Progenitor cell of endocrine pancreas (in vitro differentiated cells): Measurements from ENCODE around the gene THTPA. TPM values are rescaled to one million over a fixed set of nuclear protein-coding genes. Genes with fewer than 3 reads are reported as not detected.

Experiments
- DNase-seq: peaks from one replicate; pipeline ENCODE4 v3.0.0; 2021; ENCODE audit warnings: low spot score; ENCODE audit not compliant: unreplicated experiment
- H3K27ac Mint-ChIP-seq: 2 replicates; pipeline ENCODE4 v1.8.0; 2021; ENCODE audit warnings: mild to moderate bottlenecking, moderate library complexity, mixed read lengths
- H3K27me3 Mint-ChIP-seq: 2 replicates; pipeline ENCODE4 v1.8.0; 2021; ENCODE audit warnings: mixed read lengths
- H3K36me3 Mint-ChIP-seq: 2 replicates; pipeline ENCODE4 v1.8.0; 2022; ENCODE audit warnings: mixed read lengths; ENCODE audit not compliant: insufficient read depth
- H3K4me1 Mint-ChIP-seq: 2 replicates; pipeline ENCODE4 v1.8.0; 2021; ENCODE audit warnings: low read depth, mixed read lengths
- H3K4me3 Mint-ChIP-seq: 2 replicates; pipeline ENCODE4 v1.8.0; 2021; ENCODE audit warnings: low read depth, mild to moderate bottlenecking, moderate library complexity, mixed read lengths
- H3K9me3 Mint-ChIP-seq: 2 replicates; pipeline ENCODE4 v1.8.0; 2021; ENCODE audit warnings: low read depth, mixed read lengths
- total RNA-seq: library from RNA; stranded (reverse); gene quantifications from 2 replicates; pipeline ENCODE4 v1.2.1, GENCODE V29; 2021
- TF ChIP-seq, protein P1 (sequence below): fragments of 200-600 bp; sonication (generic); IDR thresholded peaks from one replicate; pipeline ENCODE4 v1.5.0; 2021; ENCODE audit warnings: antibody characterized with exemption, mild to moderate bottlenecking; ENCODE audit not compliant: unreplicated experiment

Gene THTPA
- total RNA-seq, 1 donor from 2014 or later: 20.6 TPM

DNA sequence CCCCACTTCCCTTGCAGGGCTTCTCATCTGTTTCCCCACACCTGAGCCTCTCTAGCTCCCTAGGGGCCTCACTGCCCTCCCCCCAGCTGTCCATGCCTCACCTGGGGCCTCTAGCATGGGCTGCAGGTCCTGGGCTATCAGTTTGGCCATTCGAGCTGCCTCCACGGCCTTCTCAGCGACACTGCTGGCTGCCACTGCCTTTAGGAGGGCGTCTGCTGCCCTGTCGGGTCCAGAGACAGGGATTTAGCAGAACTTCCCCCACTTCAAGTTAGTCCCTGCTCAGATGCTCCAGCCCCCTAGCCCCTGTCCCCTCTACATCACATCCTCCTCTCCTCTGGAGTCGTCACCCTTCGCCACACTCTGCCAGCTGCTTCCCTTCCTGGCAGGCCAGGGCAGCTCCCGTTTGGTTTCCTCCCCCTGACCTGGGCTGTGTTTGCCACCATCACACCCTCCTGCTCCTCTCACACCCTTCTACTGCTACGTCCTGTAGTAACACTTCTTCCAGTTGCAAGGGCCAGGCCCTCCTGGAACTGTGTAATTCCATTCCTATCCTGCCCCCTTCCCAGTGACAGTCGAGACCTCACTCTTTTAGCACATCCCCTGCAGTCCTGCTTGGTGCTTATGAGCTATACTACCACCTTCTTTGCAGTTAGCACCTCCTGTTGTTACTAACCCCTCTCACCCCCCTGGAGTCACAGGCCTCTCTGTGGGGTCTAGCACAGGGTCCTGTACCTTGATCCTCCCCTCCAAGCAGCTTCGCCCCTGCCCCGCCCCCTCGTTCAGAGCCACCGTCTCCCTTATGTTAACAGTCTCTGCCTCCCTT is 15.8 kb downstream of the THTPA start:
- H3K27me3 Mint-ChIP-seq: peaks cover 54% of the 10 kb centered on the region
- H3K4me1 Mint-ChIP-seq: peaks cover 14% of the 10 kb centered on the region
- H3K9me3 Mint-ChIP-seq: no peaks in the 10 kb centered on the region
- H3K36me3 Mint-ChIP-seq: peaks cover 1% of the 10 kb centered on the region
- no peak overlapping the region for H3K4me3 Mint-ChIP-seq
- TF ChIP-seq, protein P1, sequence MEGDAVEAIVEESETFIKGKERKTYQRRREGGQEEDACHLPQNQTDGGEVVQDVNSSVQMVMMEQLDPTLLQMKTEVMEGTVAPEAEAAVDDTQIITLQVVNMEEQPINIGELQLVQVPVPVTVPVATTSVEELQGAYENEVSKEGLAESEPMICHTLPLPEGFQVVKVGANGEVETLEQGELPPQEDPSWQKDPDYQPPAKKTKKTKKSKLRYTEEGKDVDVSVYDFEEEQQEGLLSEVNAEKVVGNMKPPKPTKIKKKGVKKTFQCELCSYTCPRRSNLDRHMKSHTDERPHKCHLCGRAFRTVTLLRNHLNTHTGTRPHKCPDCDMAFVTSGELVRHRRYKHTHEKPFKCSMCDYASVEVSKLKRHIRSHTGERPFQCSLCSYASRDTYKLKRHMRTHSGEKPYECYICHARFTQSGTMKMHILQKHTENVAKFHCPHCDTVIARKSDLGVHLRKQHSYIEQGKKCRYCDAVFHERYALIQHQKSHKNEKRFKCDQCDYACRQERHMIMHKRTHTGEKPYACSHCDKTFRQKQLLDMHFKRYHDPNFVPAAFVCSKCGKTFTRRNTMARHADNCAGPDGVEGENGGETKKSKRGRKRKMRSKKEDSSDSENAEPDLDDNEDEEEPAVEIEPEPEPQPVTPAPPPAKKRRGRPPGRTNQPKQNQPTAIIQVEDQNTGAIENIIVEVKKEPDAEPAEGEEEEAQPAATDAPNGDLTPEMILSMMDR: no peak
- H3K27ac Mint-ChIP-seq: no peak overlapping the region
- DNase-seq: no peak

DNA sequence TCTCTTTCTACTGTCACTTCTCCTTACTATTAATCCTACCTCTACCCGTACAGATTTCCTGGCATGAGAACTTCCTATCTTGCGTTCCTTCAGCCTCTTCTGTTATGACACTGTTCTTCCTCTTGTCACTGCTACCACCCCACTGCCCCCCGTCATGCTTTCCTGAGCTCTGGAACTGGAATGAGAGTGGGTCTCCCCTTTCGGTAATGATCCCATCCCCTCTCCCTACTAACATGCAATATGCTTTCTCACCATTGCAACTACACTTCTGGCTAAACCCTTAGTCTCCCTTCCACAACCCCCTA is 16.4 kb downstream of the THTPA start:
- H3K9me3 Mint-ChIP-seq: no peaks in the 10 kb centered on the region
- H3K27me3 Mint-ChIP-seq: peaks cover 54% of the 10 kb centered on the region
- H3K4me3 Mint-ChIP-seq: no peak overlapping the region

DNA sequence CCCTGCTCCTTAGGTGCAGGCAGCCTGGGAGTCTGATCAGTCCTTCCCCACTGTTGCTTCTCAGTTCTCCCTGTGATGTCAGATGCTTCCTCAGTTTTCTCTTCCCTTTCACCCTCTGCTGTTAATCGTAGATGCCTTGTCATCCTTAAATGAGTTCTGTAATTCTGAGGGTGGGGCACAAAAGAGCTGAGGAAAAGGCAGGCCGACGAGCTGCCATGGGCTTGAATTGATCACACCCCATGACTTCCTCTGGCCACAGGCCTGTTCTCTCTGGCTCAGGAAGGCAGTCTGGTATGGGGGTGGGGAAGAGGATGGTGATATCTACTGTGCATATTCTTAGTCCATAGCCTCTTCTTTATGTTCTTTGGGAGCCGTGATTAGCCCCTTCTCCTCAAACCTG is 16.8 kb downstream of the THTPA start:
- H3K4me1 Mint-ChIP-seq: peaks cover 9% of the 10 kb centered on the region
- DNase-seq: no peak
- no peak overlapping the region for H3K27ac Mint-ChIP-seq
- peaks cover 54% of the 10 kb centered on the region for H3K27me3 Mint-ChIP-seq
- H3K4me3 Mint-ChIP-seq: no peak overlapping the region
- TF ChIP-seq, protein P1: no peak
- H3K36me3 Mint-ChIP-seq: no peaks in the 10 kb centered on the region
- H3K9me3 Mint-ChIP-seq: no peaks in the 10 kb centered on the region

More for the DNA sequence above, 16.4 kb downstream of the THTPA start:
- DNase-seq: no peak
- TF ChIP-seq, protein P1: no peak
- Mint-ChIP-seq H3K36me3 (peaks cover under 1% of the 10 kb centered on the region), H3K4me1 (peaks cover 13% of the 10 kb centered on the region), H3K27ac (no peak overlapping the region)

DNA sequence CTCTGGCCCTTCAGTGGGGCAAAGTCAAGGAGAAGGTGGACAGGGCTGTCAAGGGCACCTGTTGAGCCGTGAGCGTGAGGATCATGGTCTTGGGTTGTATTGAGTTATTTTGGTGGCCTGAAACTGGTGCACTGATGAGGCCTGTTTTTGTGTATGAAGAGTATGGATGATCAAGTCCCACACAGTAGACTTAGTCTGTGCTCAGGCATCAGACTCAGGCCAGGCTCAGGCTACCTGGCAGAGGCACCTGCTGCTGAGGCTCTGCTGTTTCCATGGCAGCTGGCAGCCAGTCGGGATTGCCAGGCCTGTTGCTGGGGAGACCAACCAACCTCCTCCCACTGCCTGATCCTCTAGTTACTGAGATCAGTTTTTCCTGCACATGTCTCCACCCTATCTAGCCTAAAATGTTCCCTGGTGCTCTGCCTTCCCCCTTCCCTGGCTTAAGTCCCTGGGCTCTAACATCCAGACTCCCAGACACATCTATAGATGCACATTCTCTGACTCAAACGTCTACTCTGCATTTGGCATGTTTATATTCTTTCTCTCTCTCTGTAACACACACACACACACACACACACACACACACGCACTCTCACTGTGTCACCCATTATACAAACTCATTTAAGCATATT is 17.4 kb downstream of the THTPA start:
- TF ChIP-seq, protein P1: no peak
- H3K27me3 Mint-ChIP-seq: peaks cover 60% of the 10 kb centered on the region
- no peak for DNase-seq
- H3K27ac Mint-ChIP-seq: no peak overlapping the region
- H3K36me3 Mint-ChIP-seq: no peaks in the 10 kb centered on the region
- no peak overlapping the region for H3K4me3 Mint-ChIP-seq
- H3K9me3 Mint-ChIP-seq: no peaks in the 10 kb centered on the region
- peaks cover 7% of the 10 kb centered on the region for H3K4me1 Mint-ChIP-seq

DNA sequence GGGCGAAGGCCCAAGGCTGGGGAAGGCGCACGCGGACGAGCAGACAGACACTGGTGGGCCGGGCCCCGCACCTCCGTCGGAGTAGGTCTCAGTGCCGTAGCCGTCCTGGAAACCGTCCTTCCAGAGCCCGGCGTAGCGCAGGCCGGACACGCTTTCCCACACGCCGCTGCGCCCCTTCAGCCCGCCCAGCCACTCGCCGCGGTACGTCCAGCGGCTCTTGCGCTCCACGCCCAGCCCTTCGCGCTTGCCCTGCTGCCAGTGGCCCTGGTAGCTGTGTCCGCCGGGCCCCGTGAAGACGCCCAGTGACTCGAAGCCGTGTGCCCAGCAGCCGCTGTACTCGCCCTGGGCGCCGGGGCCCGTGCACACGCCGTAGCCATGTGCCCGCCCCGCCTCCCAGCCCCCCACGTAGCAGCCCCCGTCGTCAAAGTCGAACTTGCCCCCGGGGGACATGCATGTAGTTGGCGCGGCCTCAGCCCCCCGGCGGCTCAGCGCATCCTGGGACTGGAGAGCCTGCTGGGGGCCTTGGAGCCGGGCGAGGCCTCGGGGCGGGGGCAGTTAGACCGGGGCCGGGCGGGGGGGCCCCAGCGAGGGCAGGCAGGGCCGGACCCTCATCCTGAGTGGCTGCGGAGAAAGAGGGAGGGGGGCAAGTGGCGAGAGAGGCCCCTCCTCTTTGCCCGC is 21.1 kb downstream of the THTPA start:
- TF ChIP-seq, protein P1: no peak
- peaks cover 72% of the 10 kb centered on the region for H3K27me3 Mint-ChIP-seq
- no peaks in the 10 kb centered on the region for H3K36me3 Mint-ChIP-seq
- H3K4me3 Mint-ChIP-seq: no peak overlapping the region
- peaks cover 2% of the 10 kb centered on the region for H3K4me1 Mint-ChIP-seq
- no peak for DNase-seq
- no peaks in the 10 kb centered on the region for H3K9me3 Mint-ChIP-seq
- no peak overlapping the region for H3K27ac Mint-ChIP-seq
